ENCODE data around the gene ARSG.
"Not testable (repeated sequence)": the region's sequence is repeated elsewhere in the genome, so short reads cannot be mapped to it uniquely, and the experiment has no call there.

The ARSG gene

GRCh38 chr17:68356949-68357455 lies 65.7 kb downstream of the ARSG start:
- in situ Hi-C loops (cut with HindIII; ENCODE audit: low pct_unique_long_range_greater_than_20kb, low sequenced_read_pairs): no loop called here
- no peak for DNase-seq (ENCODE audit: low read depth in 1 of 2, low spot score in 1 of 2)
- no peak for TF ChIP-seq JUND (IDR thresholded peaks at IDR 0.05; ENCODE audit: low read depth)

DNA sequence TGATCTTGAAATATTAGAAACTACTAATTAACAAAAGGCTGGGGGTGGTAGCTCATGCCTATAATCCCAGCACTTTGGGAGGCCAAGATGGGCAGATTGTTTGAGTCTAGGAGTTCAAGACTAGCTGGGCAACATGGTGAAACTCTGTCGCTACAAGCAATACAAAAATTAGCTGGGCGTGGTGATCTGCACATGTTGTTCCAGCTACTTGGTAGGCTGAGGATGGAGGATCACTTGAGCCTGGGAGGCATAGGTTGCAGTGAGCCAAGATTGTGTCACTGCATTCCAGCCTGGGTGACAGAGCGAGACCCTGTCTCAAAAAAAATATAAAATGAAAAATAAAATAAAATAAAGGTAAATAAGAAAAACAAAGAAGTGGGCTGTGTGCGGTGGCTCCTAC lies 66.6 kb downstream of the ARSG start:
- no peak for DNase-seq (ENCODE audit: low read depth in 1 of 2, low spot score in 1 of 2)
- no peak for TF ChIP-seq JUND (IDR thresholded peaks at IDR 0.05; ENCODE audit: low read depth)
- in situ Hi-C loops (cut with HindIII; ENCODE audit: low pct_unique_long_range_greater_than_20kb, low sequenced_read_pairs): no loop called here

DNA sequence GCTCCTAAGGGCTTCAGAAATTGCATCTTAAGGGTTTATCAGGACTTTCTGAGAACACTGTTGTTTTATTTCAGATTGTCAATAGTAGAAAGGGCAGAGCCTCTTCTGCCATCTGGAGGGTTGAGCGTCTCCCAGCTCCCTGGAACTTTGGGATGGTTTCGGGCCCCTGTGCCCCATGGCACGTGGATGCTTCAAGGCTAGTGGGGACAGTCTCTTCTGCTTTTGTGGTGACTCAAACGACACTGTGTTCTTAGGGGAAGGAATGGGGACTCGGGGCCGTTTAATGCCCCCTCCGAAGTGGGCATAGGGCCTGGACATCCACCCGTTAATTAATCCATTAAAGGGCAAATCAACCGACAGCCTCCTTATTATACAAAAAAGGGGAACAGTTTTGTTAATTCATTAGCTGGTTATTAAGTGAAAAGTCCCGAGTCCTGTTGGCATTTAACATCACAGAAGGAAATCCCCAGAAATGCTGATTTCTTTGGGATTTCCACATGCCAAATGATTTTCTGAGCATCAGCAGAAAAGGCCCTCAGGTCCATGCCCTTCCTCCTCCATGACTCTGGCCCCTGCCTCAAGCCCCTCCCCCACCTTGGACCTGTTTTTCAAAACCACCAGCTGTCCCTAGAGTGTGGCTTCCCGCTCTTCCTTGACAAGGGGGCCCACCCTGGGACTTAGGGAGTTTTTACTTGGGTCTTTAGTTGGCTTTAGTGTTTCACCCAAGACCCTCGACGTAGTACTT lies 68.7 kb downstream of the ARSG start:
- in situ Hi-C loops (cut with HindIII; ENCODE audit: low pct_unique_long_range_greater_than_20kb, low sequenced_read_pairs): no loop called here
- DNase-seq (ENCODE audit: low read depth in 1 of 2, low spot score in 1 of 2): no peak
- no peak for TF ChIP-seq JUND (IDR thresholded peaks at IDR 0.05; ENCODE audit: low read depth)

DNA sequence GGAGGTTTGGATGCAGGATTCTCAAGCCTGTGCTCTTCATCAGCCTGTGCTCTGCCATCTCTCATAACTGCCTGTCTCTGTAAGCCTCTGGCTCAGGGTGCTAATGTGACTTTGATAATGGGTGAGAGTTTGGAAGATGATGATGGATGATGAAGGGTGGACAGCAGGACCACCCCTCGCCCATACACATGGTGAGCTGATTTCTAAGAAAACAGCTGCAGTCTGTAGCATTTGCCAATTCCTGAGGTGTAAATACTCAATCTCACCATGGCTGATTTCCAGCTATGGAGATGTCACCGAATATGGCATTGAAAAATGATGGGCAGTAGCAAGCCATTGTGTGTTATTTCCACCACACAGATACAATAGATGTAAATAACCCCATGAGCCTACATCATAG lies 74.2 kb downstream of the ARSG start:
- TF ChIP-seq JUND (IDR thresholded peaks at IDR 0.05; ENCODE audit: low read depth): no peak
- no peak for DNase-seq (ENCODE audit: low read depth in 1 of 2, low spot score in 1 of 2)
- in situ Hi-C loops (cut with HindIII; ENCODE audit: low pct_unique_long_range_greater_than_20kb, low sequenced_read_pairs): no loop called here

GRCh38 chr17:68368387-68368786 lies 77.1 kb downstream of the ARSG start:
- TF ChIP-seq JUND (IDR thresholded peaks at IDR 0.05; ENCODE audit: low read depth): no peak
- in situ Hi-C loops (cut with HindIII; ENCODE audit: low pct_unique_long_range_greater_than_20kb, low sequenced_read_pairs): no loop called here
- no peak for DNase-seq (ENCODE audit: low read depth in 1 of 2, low spot score in 1 of 2)

GRCh38 chr17:68375566-68375965 lies 84.3 kb downstream of the ARSG start:
- DNase-seq (ENCODE audit: low read depth in 1 of 2, low spot score in 1 of 2): no peak
- in situ Hi-C loops (cut with HindIII; ENCODE audit: low pct_unique_long_range_greater_than_20kb, low sequenced_read_pairs): no loop called here
- no peak for TF ChIP-seq JUND (IDR thresholded peaks at IDR 0.05; ENCODE audit: low read depth)

DNA sequence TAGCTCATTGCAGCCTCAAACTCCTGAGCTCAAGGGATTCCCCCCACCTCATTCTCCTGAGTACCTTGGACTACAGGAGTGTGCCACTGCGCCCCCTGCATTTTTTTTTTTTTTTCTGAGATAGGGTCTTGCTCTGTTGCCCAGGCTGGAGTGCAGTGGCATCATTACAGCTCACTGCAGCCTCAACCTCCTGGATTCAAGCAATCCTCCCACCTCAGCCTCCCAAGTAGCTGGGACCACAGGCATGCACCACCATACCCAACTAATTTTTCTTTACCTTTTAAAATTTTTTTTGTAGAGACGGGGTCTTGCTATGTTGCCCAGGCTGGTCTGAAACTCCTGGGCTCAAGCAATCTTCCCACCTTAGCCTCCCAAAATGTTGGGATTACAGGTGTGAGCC lies 84.9 kb downstream of the ARSG start:
- in situ Hi-C loops (cut with HindIII; ENCODE audit: low pct_unique_long_range_greater_than_20kb, low sequenced_read_pairs); DNase-seq (ENCODE audit: low read depth in 1 of 2, low spot score in 1 of 2): not testable (repeated sequence)

DNA sequence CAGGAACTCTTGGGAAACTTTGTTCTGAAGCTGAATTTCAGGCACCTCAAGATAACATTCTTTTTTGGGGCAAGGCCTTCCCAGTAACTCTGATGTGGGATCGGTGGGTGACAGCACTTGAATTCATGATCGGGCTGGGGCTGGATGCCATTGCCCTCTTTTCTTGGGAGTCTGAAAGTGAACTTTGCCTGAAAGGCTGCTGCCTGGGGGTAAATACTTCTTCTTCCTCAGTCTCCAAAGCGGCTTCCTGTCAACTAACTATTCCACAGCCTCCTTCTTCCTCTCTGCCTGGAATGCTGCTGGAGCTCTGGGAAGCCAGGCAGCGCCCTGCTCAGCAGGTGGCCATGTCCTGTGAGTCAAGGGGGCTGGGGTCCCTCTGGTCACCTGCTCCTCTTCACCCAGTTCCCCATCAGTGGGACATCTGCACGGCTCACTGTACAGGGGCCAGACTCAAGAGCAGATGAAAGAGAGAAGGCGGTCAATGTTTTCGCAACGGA lies 86.5 kb downstream of the ARSG start:
- in situ Hi-C loops (cut with HindIII; ENCODE audit: low pct_unique_long_range_greater_than_20kb, low sequenced_read_pairs): no loop called here
- TF ChIP-seq JUND (IDR thresholded peaks at IDR 0.05; ENCODE audit: low read depth): no peak
- DNase-seq (ENCODE audit: low read depth in 1 of 2, low spot score in 1 of 2): peak; percentile 25 to 49

GRCh38 chr17:68378268-68379176 lies 87.2 kb downstream of the ARSG start:
- peak; percentile 46; the same call in 1 of the 2 replicates for TF ChIP-seq JUND (IDR thresholded peaks at IDR 0.05; ENCODE audit: low read depth)
- DNase-seq (ENCODE audit: low read depth in 1 of 2, low spot score in 1 of 2): peak; percentile 52 to 97
- in situ Hi-C loops (cut with HindIII; ENCODE audit: low pct_unique_long_range_greater_than_20kb, low sequenced_read_pairs): no loop called here

GRCh38 chr17:68379177-68379510 lies 87.8 kb downstream of the ARSG start:
- in situ Hi-C loops (cut with HindIII; ENCODE audit: low pct_unique_long_range_greater_than_20kb, low sequenced_read_pairs): no loop called here
- TF ChIP-seq JUND (IDR thresholded peaks at IDR 0.05; ENCODE audit: low read depth): no peak

DNA sequence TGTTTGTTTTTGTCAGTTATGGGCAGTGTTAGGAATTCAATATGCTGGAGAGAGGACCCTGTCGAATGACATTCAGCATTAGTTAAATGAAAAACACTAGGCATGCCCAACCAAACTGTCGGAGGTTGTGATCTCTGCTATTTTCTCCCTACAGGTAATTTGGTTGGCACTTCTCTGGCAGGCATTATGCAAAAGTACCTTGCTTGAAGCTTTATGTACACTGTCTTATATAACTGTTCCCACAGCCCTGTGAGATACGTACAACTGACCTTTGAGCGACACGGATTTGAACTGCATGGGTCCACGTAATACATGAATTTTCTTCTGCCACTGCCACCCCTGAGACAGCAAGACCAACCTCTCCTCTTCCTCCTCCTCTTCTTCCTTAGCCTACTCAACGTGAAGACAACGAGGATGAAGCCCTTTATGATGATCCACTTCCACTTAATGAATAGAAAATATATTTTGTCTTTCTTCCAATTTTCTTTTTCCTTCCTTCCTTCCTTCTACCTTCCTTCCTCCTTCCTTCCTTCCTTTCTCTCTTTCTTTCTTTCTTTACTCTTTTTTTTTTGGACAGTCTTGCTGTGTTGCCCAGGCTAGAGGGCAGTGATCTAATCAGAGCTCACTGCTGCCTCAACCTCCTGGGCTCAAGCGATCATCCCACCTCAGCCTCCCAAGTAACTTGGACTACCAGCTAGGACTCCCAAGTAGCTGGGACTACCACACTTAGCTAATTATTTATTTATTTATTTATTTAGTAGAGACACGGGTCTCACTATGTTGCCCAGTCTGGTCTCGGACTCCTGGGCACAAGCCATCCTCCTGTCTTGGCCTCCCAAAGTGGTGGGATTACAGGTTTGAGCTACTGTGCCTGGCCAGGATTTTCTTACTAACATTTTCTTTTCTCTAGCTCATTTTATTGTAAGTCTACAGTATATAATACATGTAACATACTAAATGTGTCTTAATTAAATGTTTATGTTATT lies 88.7 kb downstream of the ARSG start:
- TF ChIP-seq JUND (IDR thresholded peaks at IDR 0.05; ENCODE audit: low read depth): no peak
- in situ Hi-C loops (cut with HindIII; ENCODE audit: low pct_unique_long_range_greater_than_20kb, low sequenced_read_pairs): no loop called here
- DNase-seq (ENCODE audit: low read depth in 1 of 2, low spot score in 1 of 2): no peak

More at GRCh38 chr17:68379177-68379510, 87.8 kb downstream of the ARSG start:
- DNase-seq (ENCODE audit: low read depth in 1 of 2, low spot score in 1 of 2): no peak
